Tibial artery (tissue), 4 donors: ENCODE measurements around the gene ABL2.
"Not testable (repeated sequence)": the region's sequence is repeated elsewhere in the genome, so short reads cannot be mapped to it uniquely, and the experiment has no call there.

ENCODE experiments used
- DNase-seq, 2 donors: peaks; one replicate each; pipeline ENCODE4 v3.0.0-alpha.2; 2019
- H3K27ac ChIP-seq, 2 donors: fragments of 200-600 bp; sonication (generic) in 1 of 2; 1 replicate in 1 of 2; 2 replicates in 1 of 2; pipeline ENCODE4 v1.5.1; 2018 to 2019; ENCODE audit warnings: mild to moderate bottlenecking in 1 of 2
- H3K27me3 ChIP-seq, 2 donors: fragments of 200-600 bp; sonication (generic) in 1 of 2; one replicate each; pipeline versions ENCODE4 v1.5.1 to v1.6.0; 2016 to 2019
- H3K36me3 ChIP-seq, 3 donors: fragments of 200-600 bp; sonication (generic) in 2 of 3; one replicate each; pipeline ENCODE4 v1.5.1; 2016 to 2019; ENCODE audit warnings: mild to moderate bottlenecking in 2 of 3
- H3K4me1 ChIP-seq, 4 donors: fragments of 200-600 bp; sonication (generic) in 2 of 4; 1 replicate in 3 of 4; 2 replicates in 1 of 4; pipeline ENCODE4 v1.5.1; 2016 to 2019
- H3K4me3 ChIP-seq, 2 donors: fragments of 200-600 bp; sonication (generic) in 1 of 2; 1 replicate in 1 of 2; 2 replicates in 1 of 2; pipeline ENCODE4 v1.5.1; 2018 to 2019; ENCODE audit warnings: mild to moderate bottlenecking in 2 of 2
- H3K9me3 ChIP-seq, 3 donors: fragments of 200-600 bp; sonication (generic) in 1 of 3; one replicate each; pipeline ENCODE4 v1.5.1; 2016 to 2019
- CTCF ChIP-seq, 2 experiments: fragments of 200-600 bp in 1 of 2; fragments of 450-650 bp in 1 of 2; IDR thresholded peaks; one replicate each; pipeline ENCODE4 v1.5.1; 2017 to 2019; ENCODE audit warnings: antibody characterized with exemption in 2 of 2, mild to moderate bottlenecking in 1 of 2, moderate library complexity in 1 of 2
- intact Hi-C: fragments of 100-400 bp; cut with DNase I; formaldehyde crosslinking; loops from one replicate; pipeline ENCODE4 v1.15.0; 2023; ENCODE audit warnings: low total_unique reads

ABL2 gene

GRCh38 chr1:179229214-179230140 is at the start of gene ABL2:
Gene ABL2, minus strand, starts transcription at chr1:179229677. Its CDS starts 280 bp downstream, at chr1:179229397.
- TF ChIP-seq CTCF (IDR thresholded peaks at IDR 0.05): no peak
- Histone ChIP-seq H3K27ac (peak within 1 kb of the TSS; percentile 88 to 93), H3K4me1 (peaks cover 0 to 35% (median 9%) of the 10 kb centered on the region in 4 donors), H3K36me3 (peaks cover 0 to 2% (median under 1%) of the 10 kb centered on the region in 3 donors), H3K9me3 (no peaks in the 10 kb centered on the region), H3K4me3 (peak within 1 kb of the TSS; percentile 84 to 88), H3K27me3 (no peaks in the 10 kb centered on the region)
- peak in 1 of 2 donors; percentile 70 for DNase-seq
- intact Hi-C loops: no loop called here

GRCh38 chr1:179278920-179279319 is 49.4 kb upstream of the ABL2 start:
- no peaks in the 10 kb centered on the region for H3K4me1 ChIP-seq
- intact Hi-C loops: no loop called here
- DNase-seq: no peak
- H3K36me3 ChIP-seq: no peaks in the 10 kb centered on the region
- no peak for TF ChIP-seq CTCF (IDR thresholded peaks at IDR 0.05)
- no peaks in the 10 kb centered on the region for H3K27me3 ChIP-seq
- H3K4me3 ChIP-seq: no peak overlapping the region
- peaks cover 0 to 12% (median 7%) of the 10 kb centered on the region in 3 donors for H3K9me3 ChIP-seq
- H3K27ac ChIP-seq: no peak overlapping the region

- DNase-seq, intact Hi-C loops: not testable (repeated sequence)
Observed at GRCh38 chr1:179274424-179274823, 44.9 kb upstream of the ABL2 start.

GRCh38 chr1:179269071-179269470 is 39.6 kb upstream of the ABL2 start:
- no peak overlapping the region for H3K27ac ChIP-seq
- intact Hi-C loops: no loop called here
- H3K27me3 ChIP-seq: no peaks in the 10 kb centered on the region
- no peaks in the 10 kb centered on the region for H3K4me1 ChIP-seq
- H3K4me3 ChIP-seq: no peak overlapping the region
- H3K36me3 ChIP-seq: no peaks in the 10 kb centered on the region
- TF ChIP-seq CTCF (IDR thresholded peaks at IDR 0.05): no peak
- no peaks in the 10 kb centered on the region for H3K9me3 ChIP-seq
- no peak for DNase-seq

More at GRCh38 chr1:179274424-179274823, 44.9 kb upstream of the ABL2 start:
- not testable (repeated sequence) for H3K4me3 ChIP-seq, H3K9me3 ChIP-seq, H3K27ac ChIP-seq, H3K36me3 ChIP-seq, H3K27me3 ChIP-seq, H3K4me1 ChIP-seq

- intact Hi-C loops: no loop called here
- Histone ChIP-seq H3K4me3 (no peak overlapping the region), H3K4me1 (no peaks in the 10 kb centered on the region), H3K36me3 (no peaks in the 10 kb centered on the region), H3K27me3 (no peaks in the 10 kb centered on the region), H3K9me3 (no peaks in the 10 kb centered on the region), H3K27ac (no peak overlapping the region)
- no peak for TF ChIP-seq CTCF (IDR thresholded peaks at IDR 0.05)
- no peak for DNase-seq
Observed at GRCh38 chr1:179264507-179264906, 35.0 kb upstream of the ABL2 start.

- Histone ChIP-seq H3K27me3 (no peaks in the 10 kb centered on the region), H3K27ac (no peak overlapping the region), H3K4me1 (no peaks in the 10 kb centered on the region), H3K36me3 (no peaks in the 10 kb centered on the region), H3K9me3 (no peaks in the 10 kb centered on the region), H3K4me3 (no peak overlapping the region)
- intact Hi-C loops: no loop called here
- no peak for DNase-seq
- no peak for TF ChIP-seq CTCF (IDR thresholded peaks at IDR 0.05)
Observed at GRCh38 chr1:179263121-179263520, 33.6 kb upstream of the ABL2 start.
